ENCODE measurements around the gene FOXO3.

GRCh38 chr6:108526739-108527174 lies 34.0 kb upstream of the FOXO3 start:
- TF ChIP-seq CTCF (IDR thresholded peaks at IDR 0.05) = peak; percentile 92
- no peak for TF ChIP-seq EZH2phosphoT487 (IDR thresholded peaks at IDR 0.05)

All from neural progenitor cell (in vitro differentiated cells).